Large intestine (tissue), 3 donors: ENCODE results near the gene STK11. TPM values are rescaled to one million over a fixed set of nuclear protein-coding genes. Genes with fewer than 3 reads are reported as not detected.
"Not testable (repeated sequence)": the region's sequence is repeated elsewhere in the genome, so short reads cannot be mapped to it uniquely, and the experiment has no call there.

ENCODE experiments used
- DNase-seq, 2 donors: peaks; one replicate each; pipeline versions ENCODE4 v3.0.0 to v3.0.0-alpha.2; 2013
- H3K27ac ChIP-seq: one replicate; pipeline ENCODE4 v1.5.1; 2013; ENCODE audit warnings: low read length
- H3K27me3 ChIP-seq: 2 replicates; pipeline ENCODE4 v1.6.1; 2013; ENCODE audit warnings: low read length; ENCODE audit not compliant: control insufficient read depth, insufficient read depth
- H3K36me3 ChIP-seq: 2 replicates; pipeline ENCODE4 v1.6.1; 2013; ENCODE audit warnings: low read length; ENCODE audit not compliant: control insufficient read depth, insufficient read depth
- H3K4me1 ChIP-seq: one replicate; pipeline ENCODE4 v1.6.1; 2013; ENCODE audit warnings: low read length; ENCODE audit not compliant: control insufficient read depth, insufficient read depth
- H3K4me3 ChIP-seq: one replicate; pipeline ENCODE4 v1.5.1; 2013; ENCODE audit warnings: low read length
- H3K9me3 ChIP-seq: one replicate; pipeline ENCODE4 v1.6.1; 2013; ENCODE audit warnings: mild to moderate bottlenecking, low read depth, low read length, moderate library complexity; ENCODE audit not compliant: control insufficient read depth
- WGBS: methylation state at CpG from one replicate; pipeline ENCODE4 v1.1.5; 2013; ENCODE audit warnings: low lambda C conversion rate; ENCODE audit not compliant: insufficient coverage; 5-methylcytosine and 5-hydroxymethylcytosine counted together
- polyA plus RNA-seq: library from polyadenylated mRNA; unstranded; fragments of 120-200 nt; gene quantifications from one replicate; pipeline ENCODE4 v1.2.1, GENCODE V29; 2013

The STK11 gene
- polyA plus RNA-seq, 1 donor, result 67.1 TPM

- WGBS, result 0% methylated on average over 8 of the region's 84 CpGs
- peak; percentile 90 to 91 for DNase-seq
- Histone ChIP-seq H3K4me3 (peak overlapping the region; percentile 36), H3K4me1 (peaks cover 52% of the 10 kb centered on the region), H3K9me3 (peaks cover 8% of the 10 kb centered on the region), H3K27ac (peak overlapping the region; percentile 63), H3K36me3 (peaks cover 3% of the 10 kb centered on the region), H3K27me3 (peaks cover 23% of the 10 kb centered on the region)
Measured at GRCh38 chr19:1239796-1240737, 34.5 kb downstream of the STK11 start.

GRCh38 chr19:1240925-1241324 is 35.3 kb downstream of the STK11 start:
- H3K36me3 ChIP-seq, result peaks cover 3% of the 10 kb centered on the region
- peaks cover 61% of the 10 kb centered on the region for H3K4me1 ChIP-seq
- no CpG with 5 or more reads among the region's 15 CpGs for WGBS
- H3K9me3 ChIP-seq, result peaks cover 8% of the 10 kb centered on the region
- peak overlapping the region; percentile 36 for H3K4me3 ChIP-seq
- H3K27ac ChIP-seq, result no peak overlapping the region
- DNase-seq, result no peak
- peaks cover 18% of the 10 kb centered on the region for H3K27me3 ChIP-seq

GRCh38 chr19:1241417-1242095 is 36.0 kb downstream of the STK11 start, which contains the start of gene ATP5F1D:
Gene ATP5F1D, plus strand, starts transcription at chr19:1241751. Its CDS starts 100 bp downstream, at chr19:1241851.
- WGBS, result no CpG with 5 or more reads among the region's 79 CpGs
- Histone ChIP-seq H3K27ac (peak within 1 kb of the TSS; percentile 30), H3K4me1 (peaks cover 67% of the 10 kb centered on the region), H3K9me3 (peaks cover 5% of the 10 kb centered on the region), H3K4me3 (peak within 1 kb of the TSS; percentile 87), H3K36me3 (peaks cover 3% of the 10 kb centered on the region), H3K27me3 (peaks cover 12% of the 10 kb centered on the region)
- DNase-seq, result peak; percentile 95 to 96

GRCh38 chr19:1243768-1244692 is 38.5 kb downstream of the STK11 start:
- H3K36me3 ChIP-seq, result peaks cover 3% of the 10 kb centered on the region
- peaks cover 67% of the 10 kb centered on the region for H3K4me1 ChIP-seq
- peak; percentile 84 to 85 for DNase-seq
- H3K9me3 ChIP-seq, result no peaks in the 10 kb centered on the region
- H3K27me3 ChIP-seq, result no peaks in the 10 kb centered on the region
- H3K27ac ChIP-seq, result peak overlapping the region; percentile 98
- WGBS, result no CpG with 5 or more reads among the region's 33 CpGs
- peak overlapping the region; percentile 31 for H3K4me3 ChIP-seq

- peak overlapping the region; percentile 98 for H3K27ac ChIP-seq
- H3K9me3 ChIP-seq, result no peaks in the 10 kb centered on the region
- peak; percentile 80 to 92 for DNase-seq
- H3K36me3 ChIP-seq, result peaks cover 3% of the 10 kb centered on the region
- H3K27me3 ChIP-seq, result no peaks in the 10 kb centered on the region
- peaks cover 61% of the 10 kb centered on the region for H3K4me1 ChIP-seq
- WGBS, result no CpG with 5 or more reads among the region's 31 CpGs
- H3K4me3 ChIP-seq, result peak overlapping the region; percentile 31
Measured at GRCh38 chr19:1244693-1245451, 39.3 kb downstream of the STK11 start.

- WGBS, result no CpG with 5 or more reads among the region's 26 CpGs
- H3K9me3 ChIP-seq, result no peaks in the 10 kb centered on the region
- H3K27me3 ChIP-seq, result no peaks in the 10 kb centered on the region
- H3K4me3 ChIP-seq, result peak overlapping the region; percentile 31
- peaks cover 59% of the 10 kb centered on the region for H3K4me1 ChIP-seq
- H3K36me3 ChIP-seq, result peaks cover 4% of the 10 kb centered on the region
- DNase-seq, result peak; percentile 90 to 96
- H3K27ac ChIP-seq, result peak overlapping the region; percentile 98
Measured at GRCh38 chr19:1245494-1246264, 40.1 kb downstream of the STK11 start.

- no CpG with 5 or more reads among the region's 27 CpGs for WGBS
- DNase-seq, result peak; percentile 60 to 91
- H3K9me3 ChIP-seq, H3K4me3 ChIP-seq, H3K27me3 ChIP-seq, H3K36me3 ChIP-seq: not testable (repeated sequence)
- H3K27ac ChIP-seq, result peak overlapping the region; percentile 98
- H3K4me1 ChIP-seq, result peaks cover 52% of the 10 kb centered on the region
Measured at GRCh38 chr19:1246265-1247087, 40.9 kb downstream of the STK11 start.

GRCh38 chr19:1247748-1248138 is 42.2 kb downstream of the STK11 start:
- no peak for DNase-seq
- Histone ChIP-seq H3K4me3 (peak overlapping the region; percentile 85), H3K9me3 (no peaks in the 10 kb centered on the region), H3K36me3 (peaks cover 16% of the 10 kb centered on the region), H3K27ac (peak overlapping the region; percentile 100), H3K27me3 (no peaks in the 10 kb centered on the region), H3K4me1 (peaks cover 45% of the 10 kb centered on the region)
- WGBS, result no CpG with 5 or more reads among the region's 8 CpGs
